Frontal cortex (tissue), 4 donors: ENCODE results near the gene APBA2. TPM values are rescaled to one million over a fixed set of nuclear protein-coding genes. Genes with fewer than 3 reads are reported as not detected.
"Not testable (repeated sequence)": the region's sequence is repeated elsewhere in the genome, so short reads cannot be mapped to it uniquely, and the experiment has no call there.

Source experiments
- DNase-seq, 2 donors: peaks; one replicate each; pipeline ENCODE4 v3.0.0; 2012; ENCODE audit warnings: low spot score in 2 of 2
- FAIRE-seq: peaks from 2 replicates; lab custom pipeline; 2012; peaks lifted over from hg19 to GRCh38; lab: Jason Lieb, UNC
- total RNA-seq: library from RNA; depleted of rRNA; stranded (reverse); fragments of >200 nt; gene quantifications from one replicate; pipeline ENCODE4 v1.2.3, GENCODE V29; 2014
- donor health status: control.
- donor health status: control.
- donor health status: control.

Gene APBA2
- total RNA-seq, 1 donor from 2014 or later: 117 TPM

DNA sequence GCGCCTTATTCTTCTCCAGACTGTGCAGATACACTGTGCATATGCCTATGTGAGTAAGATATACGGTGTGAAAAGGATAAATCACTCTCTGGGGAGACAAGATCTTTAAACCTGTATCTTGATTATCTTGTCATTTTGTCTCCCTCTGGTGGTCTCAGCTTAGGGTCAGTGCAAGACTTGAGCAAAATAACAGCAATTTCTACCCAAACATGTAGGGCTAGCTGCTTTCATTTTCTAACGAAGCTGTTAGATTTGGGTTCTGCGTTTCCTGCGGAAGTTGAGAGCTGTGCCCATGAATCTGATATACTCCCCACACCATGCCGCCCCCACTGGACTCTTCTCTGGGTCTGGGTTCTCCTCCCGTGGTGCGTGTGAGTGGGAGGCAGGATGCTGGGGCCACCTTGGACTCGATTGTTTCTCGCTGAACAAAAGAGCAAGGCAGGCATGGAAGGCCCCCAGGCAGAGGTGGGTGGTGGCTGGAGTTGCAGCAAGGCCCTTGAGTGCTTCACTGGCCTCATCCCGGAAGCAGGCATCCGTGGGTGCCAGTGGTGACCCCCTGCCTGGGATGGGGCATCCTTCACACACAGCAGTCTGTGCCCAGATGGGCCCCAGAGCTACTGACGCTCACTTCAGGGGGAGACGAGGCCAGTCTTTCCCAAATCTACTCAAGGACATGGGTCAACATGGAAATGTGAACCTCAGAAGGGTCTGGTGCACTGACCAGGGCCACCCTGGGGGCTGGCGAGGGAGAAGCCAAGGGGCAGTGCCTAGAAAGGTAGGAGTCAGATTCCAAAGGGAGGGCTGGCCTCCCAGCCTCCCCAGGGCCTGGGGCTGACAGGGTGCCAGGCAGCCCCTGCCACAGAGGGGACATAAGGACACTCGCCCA is 204.2 kb downstream of the APBA2 start:
- FAIRE-seq (no peak), DNase-seq (no peak)

DNA sequence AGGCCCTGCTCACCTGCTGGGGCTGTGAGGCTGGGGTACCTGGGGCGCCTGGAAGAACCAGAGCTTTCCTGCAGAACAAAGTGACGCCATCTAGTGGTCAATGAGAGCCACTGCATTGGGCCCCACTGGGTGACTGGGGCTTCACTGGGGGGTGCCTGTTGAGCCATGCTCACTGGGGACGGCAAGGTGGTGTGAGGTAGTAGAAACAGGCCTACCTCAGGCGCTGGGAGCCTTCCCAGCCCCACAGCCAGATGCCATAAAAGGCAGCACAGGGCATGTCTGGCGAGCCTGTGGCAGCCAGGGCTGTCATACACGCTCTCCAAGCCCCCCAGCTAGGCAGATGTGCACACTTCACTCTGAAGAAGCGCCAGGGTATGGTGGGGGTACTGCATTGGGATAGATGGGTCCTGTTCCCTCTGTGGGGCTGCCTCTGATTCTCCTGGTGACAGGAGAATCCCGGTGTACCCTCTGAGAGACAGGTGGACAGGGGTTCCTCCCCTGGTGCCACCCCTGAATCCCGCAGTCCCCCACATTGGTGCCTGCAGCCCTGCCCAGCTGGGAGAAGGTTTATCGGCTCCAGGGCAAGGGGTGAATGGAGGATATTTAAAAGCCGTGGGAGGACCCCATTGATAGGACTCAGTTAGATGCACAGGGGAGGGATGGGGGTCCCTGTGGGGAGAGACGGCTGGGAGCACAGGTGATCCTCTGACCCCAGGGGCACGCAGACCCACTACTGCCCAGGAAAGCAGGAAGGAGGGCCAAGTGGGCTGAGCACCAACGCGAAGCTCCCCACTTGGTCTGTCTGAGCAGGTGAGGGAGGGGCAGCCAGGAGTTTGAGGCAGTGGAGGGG is 205.1 kb downstream of the APBA2 start:
- DNase-seq (no peak), FAIRE-seq (no peak)

DNA sequence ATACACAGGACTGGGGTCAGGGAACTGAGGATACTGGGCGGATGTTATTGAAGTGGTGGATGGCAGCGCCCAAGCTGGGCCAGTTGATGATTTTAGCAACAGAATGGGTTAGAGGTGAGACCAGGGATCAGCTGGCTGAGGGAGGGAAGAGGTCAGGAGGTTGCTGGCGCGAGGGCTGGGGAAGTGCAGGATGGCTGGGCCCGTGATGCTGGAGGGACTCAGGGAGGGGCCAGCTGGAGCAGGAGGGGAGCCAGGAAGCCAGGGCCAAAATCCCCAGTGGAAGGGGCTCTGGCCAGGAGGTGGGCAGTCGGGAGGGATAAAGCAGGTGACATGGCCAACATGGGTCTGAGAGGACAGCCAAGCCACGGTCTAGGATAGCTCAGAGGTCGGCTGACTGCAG is 205.9 kb downstream of the APBA2 start:
- FAIRE-seq (no peak), DNase-seq (no peak)

DNA sequence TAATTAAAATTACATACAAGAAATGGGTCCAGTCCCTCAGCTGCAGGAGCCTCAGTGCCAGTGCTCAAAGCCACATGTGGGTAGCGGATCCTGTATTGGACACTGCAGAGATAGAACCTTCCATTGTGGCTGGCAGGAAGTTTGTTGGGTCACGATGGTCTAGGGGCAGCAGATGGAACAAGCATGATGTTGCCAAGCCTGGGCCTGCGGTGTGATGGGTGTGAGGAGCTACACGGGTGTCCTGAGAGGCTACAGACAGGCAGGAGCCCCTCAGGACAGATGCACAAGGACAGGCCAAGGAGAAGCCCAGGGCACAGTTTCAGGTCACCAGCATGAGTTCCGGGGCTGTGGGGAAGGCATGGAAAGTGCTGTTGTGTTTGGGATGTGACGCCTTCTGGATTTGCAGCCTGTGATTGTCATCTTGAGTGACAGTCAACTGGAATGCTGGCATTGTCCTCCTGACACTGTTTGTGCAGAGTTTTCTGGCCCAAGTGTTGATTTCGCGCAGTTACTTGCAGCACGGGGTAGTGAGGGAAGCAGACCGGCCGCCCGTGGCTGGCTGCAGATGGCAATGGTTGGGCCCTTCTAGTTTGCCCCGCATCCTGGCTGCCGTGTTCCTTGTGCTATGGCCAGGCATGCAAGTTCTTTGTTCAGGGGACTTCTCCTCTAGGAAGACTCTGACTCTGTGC is 206.7 kb downstream of the APBA2 start:
- FAIRE-seq (no peak), DNase-seq (no peak)

DNA sequence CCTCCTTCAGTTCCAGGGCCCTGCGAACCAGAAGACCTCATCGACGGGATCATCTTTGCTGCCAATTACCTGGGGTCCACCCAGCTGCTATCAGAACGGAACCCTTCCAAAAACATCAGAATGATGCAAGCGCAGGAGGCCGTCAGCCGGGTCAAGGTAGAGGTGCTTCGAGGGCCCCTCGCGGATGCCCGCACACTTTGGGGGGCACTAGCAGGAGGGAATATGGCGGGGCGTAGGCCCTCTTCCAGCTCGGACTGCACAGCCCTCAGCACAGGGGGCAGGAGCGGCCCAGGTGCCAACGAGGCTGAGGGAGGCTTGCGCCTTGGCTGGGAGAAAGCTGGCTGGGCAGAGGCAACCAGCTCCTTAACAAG is 207.3 kb downstream of the APBA2 start:
- DNase-seq (no peak), FAIRE-seq (no peak)

DNA sequence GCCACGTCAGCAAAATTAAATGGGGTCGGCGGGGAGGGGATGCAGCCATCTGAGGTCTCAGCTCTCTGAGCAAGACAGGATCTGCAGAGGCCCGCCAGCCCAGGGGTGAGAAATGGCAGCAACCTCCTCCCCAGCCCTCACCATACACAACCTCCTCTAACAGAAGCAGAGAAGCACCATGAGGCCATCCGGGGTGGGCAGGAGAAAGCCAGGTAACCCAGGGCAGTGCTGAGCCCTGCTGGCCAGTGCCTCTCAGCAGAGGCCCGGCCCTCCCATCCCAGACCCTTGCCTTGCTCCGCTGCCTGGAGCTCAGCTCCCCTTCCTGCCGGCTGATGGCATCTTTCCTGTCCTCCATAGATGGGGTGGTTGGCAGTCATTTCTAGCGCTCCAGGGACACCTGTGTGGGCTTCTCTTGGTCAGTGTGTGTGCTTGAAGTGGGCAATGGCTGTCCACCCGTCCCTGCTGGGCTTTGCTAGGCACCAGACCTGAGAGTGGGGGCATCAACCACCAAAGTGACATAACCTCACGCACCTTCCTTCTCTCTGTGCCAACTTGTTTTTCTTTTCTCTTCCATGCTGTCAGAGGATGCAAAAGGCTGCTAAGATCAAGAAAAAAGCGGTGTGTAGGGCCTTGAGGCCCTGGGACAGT is 208.0 kb downstream of the APBA2 start:
- FAIRE-seq (no peak), DNase-seq (no peak)

DNA sequence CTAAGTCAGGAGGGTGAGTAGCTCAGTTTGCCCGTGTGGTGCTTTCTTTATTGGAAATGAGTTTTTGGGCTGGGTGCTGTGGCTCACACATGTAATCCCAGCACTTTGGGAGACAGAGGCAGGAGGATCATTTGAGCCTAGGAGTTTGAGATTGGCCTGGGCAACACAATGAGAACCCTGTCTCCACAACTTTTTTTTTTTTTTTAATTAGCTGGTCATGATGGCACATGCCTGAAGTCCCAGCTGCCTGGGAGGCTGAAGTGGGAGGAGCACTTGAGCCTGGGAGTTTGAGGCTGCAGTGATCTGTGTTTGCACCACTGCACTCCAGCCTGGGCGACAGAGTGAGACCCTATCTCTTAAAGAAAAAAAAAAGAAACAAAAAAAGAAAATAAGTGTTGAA is 208.9 kb downstream of the APBA2 start:
- FAIRE-seq (no peak), DNase-seq (no peak)

DNA sequence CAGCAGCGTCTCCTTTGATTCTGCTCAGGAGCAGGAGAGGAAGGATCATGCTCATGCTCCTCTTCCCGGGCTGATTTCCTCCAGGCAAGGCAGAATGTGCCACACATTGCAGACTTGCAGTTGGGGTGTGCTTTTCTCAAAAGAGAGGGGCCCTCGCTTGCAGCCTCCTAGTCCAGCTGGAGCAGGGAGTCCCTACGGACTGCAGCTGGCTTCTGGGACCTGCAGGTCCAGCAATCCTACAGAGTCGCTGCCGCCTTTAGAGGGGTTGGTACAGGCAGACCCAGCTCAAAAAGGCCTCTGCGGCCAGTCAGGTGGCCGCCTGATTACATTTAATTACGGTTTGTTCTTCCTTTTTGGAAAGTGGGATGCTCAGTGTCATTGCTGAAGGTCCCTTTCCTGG is 210.0 kb downstream of the APBA2 start:
- no peak for DNase-seq
- FAIRE-seq: no peak

DNA sequence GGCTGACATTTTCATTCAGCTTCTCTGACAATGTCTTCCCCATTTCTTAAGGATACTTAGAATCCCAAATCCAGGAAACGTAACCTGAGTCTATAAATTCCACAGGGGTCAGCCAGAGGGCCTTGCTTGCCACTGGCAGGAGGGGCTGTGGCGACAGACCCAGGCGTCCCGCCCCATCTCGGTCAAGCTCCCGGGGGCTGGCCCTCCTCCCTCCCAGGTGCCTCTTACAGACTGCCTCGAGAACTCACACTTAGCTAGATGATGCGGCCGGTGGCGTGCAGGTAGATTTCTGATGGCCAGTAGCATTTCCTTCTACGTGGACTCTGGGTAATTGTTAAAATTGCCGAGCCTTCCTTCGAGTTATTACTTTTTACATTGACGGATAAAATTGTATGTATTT is 211.4 kb downstream of the APBA2 start:
- FAIRE-seq (no peak), DNase-seq (no peak)

DNA sequence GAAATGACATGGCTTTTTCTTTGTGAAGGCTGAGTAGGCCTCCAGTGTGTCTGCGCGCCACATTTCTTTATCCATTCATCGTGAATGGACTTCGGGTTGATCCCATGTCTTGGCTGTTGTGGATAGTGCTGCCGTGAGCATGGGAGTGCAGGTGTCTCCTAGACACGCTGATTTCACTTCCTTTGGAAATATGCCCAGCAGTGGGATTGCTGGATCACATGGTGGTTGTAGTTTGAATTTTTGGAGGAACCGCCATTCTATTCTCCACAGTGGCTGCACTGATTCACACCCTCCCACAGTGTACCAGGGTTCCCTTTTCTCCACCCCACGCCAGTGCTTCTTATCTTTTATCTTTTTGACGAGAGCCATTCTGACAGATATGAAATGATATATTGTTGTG is 212.2 kb downstream of the APBA2 start:
- FAIRE-seq (no peak), DNase-seq (no peak)

DNA sequence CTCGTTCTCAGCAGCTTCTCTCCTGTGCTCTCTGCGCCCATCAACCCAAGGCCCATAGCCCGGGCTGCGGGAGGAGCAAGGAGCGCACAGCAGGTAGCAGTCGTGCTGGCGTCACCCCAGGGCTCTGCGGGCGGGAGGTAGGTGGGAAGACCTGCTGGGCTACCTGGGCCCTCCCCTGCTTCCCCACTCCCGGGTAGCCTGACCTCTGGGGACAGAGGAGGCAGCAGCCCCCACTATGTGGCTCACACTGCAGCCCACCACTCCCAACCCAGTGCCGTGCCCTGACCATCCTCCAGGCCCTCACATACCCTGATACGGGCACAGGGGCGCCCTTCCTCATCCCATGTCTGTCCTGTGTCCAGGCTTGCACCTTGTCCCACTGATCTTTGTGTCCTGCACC is 212.9 kb downstream of the APBA2 start:
- no peak for FAIRE-seq
- DNase-seq: no peak

DNA sequence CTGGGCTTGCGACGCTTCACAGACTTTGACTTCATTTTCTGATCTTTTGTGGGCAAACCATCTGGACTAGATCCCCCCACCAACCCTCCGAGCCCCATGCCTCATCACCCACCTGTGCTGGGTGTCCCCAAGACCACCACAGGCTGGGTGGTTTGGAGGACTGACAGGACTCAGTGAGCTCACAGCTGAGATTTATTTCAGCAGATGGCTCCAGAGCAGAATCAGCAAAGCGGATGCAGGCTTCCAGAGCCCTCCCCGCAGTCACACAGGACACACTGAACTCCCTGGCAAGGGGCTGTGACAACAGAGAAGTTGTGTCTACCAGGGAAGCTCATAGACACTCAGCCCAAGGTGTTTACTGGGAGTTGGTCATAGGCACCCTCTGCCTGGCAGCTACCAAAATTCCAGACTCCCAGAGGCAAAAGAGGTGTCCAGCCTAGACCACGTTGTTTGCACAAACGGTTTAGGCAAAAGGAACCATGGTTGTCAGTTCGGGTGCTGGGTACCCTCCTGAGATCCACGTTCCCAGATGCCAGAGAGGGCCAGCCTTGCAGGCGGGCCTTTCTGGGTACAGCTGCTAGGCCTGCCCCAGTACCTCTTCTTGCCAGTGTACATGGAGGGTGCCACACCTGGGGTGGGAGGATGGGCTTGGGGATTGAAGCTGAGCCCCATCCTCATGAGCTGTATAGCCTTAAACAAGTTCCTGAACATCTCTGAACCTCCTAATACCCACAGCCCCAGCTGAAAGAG is 213.5 kb downstream of the APBA2 start:
- no peak for FAIRE-seq
- DNase-seq: peak in 1 of 2 donors; percentile 11

DNA sequence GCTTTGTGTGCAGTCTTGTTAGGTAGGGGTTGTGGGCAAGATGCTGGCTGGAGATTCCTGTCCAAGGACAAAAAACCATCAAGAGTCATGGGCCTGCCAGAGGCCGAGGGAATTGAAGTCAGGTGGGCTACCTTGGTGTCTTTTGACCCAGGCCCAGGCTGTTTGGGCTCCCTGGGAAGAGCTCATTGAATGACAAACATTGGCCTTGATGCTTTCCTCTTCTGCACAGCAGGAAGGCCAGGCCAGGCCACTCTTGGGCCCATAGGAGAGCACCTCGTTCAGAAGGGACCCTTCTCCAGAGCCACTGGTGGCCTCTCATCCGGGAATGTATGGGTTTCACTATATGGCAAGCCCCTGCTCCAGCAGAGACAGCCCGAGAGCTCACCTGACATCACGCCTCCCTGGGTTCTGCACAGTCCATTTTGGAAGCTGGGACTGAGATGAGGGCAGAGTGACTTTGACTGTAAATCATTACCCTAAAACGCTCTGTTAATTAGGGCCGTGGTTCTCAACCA is 214.8 kb downstream of the APBA2 start:
- FAIRE-seq (no peak), DNase-seq (peak in 1 of 2 donors; percentile 3)

DNA sequence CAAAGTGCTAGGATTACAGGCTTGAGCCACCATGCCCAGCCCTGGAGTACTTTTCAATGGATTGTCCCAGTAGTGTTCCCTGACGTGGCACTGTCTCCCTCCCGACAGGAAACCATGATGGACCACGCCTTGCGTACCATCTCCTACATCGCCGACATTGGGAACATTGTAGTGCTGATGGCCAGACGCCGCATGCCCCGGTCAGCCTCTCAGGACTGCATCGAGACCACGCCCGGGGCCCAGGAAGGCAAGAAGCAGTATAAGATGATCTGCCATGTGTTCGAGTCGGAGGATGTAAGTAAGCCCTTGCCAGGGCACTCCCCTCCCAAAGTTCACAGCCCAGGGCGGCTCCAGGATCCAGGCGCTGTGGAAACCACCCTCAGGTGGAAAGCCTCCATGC is 215.7 kb downstream of the APBA2 start:
- DNase-seq (peak in 1 of 2 donors; percentile 5), FAIRE-seq (no peak)

DNA sequence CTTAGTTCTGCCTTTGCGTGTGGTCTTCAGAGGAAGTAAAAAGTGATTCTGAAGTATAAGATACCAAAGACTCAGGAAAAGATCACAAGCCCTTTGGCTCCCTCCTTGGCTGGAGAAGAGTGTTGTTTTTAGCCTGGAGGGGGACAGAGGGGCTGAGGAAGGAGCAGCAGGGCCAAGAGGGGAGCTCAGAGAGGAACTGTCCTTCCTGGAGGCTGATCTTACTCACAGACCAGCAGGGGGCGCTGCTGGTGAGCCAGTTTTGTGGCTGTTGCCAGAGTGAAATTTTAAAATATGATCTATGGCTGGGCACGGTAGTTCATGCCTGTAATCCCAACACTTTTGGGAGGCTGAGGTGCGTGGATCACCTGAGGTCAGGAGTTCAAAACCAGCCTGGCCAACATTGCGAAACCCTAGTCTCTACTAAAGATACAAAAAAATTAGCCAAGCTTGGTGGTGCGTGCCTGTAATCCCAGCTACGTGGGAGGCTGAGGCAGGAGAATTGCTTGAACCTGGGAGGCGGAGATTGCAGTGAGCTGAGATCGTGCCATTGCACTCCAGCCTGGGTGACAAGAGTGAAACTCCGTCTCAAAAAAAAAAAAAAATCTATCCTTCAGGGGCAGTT is 216.5 kb downstream of the APBA2 start:
- not testable (repeated sequence) for FAIRE-seq
- DNase-seq: peak in 1 of 2 donors; percentile 37

DNA sequence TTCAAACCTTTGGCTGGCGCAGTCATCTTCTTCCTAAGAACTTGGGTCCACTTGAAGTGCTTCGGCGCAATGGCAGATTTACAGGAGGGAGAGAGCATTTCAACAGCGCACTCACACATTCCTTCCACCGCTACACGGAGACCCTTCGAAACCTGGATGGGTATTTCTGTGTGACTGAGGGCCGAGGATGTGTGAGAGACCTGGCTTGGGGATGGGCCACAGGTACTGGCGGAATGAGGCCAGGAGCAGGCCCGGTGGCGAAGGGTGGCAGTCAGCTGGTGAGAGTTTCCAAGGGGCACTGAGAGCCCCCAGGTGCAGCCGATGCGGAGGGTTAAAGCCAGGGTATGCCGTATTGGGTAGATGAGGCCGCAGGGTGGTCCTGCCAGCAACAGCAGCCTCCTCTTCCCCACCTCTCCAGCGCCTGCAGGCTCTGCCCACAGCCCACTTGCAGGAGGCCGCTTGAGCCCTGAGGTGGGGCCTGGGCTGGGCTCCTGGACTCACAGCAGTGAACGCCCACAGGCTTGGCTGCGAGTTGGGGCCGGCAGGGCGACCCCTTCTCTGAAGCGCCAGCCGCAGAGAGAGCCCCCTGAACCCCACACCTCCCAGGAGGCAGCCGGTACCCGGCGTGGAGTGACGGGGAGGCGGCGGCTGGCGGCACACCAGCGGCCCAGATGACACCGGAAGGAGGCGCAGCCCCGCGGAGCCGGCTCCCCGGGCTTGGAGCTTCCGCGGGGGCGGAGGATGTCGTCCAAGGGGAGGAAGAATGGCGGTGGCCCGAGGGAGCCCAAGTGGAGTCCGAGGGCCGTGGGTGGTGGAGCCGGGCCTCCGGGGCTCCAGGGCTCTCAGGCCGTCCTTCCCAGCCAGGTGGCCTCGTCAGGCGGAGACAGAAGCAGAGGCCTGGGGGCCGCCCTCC is 217.4 kb downstream of the APBA2 start:
- FAIRE-seq (no peak), DNase-seq (no peak)

DNA sequence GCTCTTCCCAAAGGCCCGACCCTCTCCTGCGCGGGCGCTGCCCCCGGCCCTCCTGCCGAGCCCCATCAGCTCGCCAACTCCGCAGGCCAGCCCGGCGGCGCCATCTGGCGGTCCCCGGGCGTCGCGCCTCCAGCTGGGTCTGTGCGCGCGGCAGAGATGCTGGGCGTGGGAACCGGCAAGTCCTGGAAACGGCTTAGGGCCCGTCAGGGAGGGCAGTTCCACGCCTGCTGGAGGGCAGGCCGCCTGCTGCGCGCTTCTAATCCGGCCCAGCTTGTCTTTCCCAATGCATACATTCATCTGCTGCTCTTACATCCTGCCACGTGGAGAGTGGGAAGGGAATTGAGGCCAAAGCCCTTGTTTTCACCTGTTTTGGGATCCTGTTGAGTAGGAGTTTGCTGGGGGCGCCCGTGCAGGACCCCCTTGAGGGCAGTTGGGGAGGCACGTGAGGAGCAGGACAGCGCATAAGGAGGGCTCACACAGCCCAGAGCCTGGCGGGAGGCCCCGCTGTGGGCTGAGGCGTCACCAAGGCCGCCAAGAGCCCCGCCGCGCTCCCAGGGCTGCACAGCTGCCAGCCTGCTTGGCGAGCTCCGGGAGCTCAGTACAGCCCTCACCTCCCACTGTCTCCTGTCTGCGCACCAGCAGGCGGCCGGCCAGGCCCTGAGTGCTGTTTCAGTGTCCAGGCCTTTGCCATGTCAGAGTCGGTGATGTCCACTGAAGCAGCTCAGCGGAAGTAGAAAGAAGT is 218.2 kb downstream of the APBA2 start:
- FAIRE-seq (no peak), DNase-seq (peak; percentile 82 to 88)
